Neuronal stem cell (in vitro differentiated cells): ENCODE results near the gene TMC1.

Experiments used
- DNase-seq: peaks from one replicate; pipeline ENCODE4 v3.0.0-alpha.2; 2013; ENCODE audit warnings: low spot score
- H2AFZ ChIP-seq: one replicate; pipeline ENCODE4 v1.6.1; 2013; ENCODE audit warnings: mild to moderate bottlenecking, low read length, inconsistent platforms
- H2AK5ac ChIP-seq: 2 replicates; pipeline ENCODE4 v1.6.1; 2013; ENCODE audit warnings: low read depth, mild to moderate bottlenecking, inconsistent platforms, low read length, moderate library complexity, mixed read lengths
- H2BK120ac ChIP-seq: 2 replicates; pipeline ENCODE4 v1.6.1; 2013; ENCODE audit warnings: low read depth, mild to moderate bottlenecking, inconsistent platforms, low read length, moderate library complexity, mixed read lengths
- H2BK12ac ChIP-seq: one replicate; pipeline ENCODE4 v1.6.1; 2013; ENCODE audit warnings: low read length, inconsistent platforms
- H2BK15ac ChIP-seq: 2 replicates; pipeline ENCODE4 v1.6.1; 2013; ENCODE audit warnings: mild to moderate bottlenecking, low read length, inconsistent platforms, mixed read lengths
- H2BK5ac ChIP-seq: one replicate; pipeline ENCODE4 v1.6.1; 2013; ENCODE audit warnings: inconsistent platforms, mild to moderate bottlenecking, low read length, moderate library complexity
- H3K14ac ChIP-seq: one replicate; pipeline ENCODE4 v1.6.1; 2013; ENCODE audit warnings: low read length, inconsistent platforms
- H3K18ac ChIP-seq: 2 replicates; pipeline ENCODE4 v1.6.1; 2013; ENCODE audit warnings: low read length, inconsistent platforms
- H3K23ac ChIP-seq: 2 replicates; pipeline ENCODE4 v1.6.1; 2013; ENCODE audit warnings: low read depth, mild to moderate bottlenecking, mixed read lengths, low read length, inconsistent platforms; ENCODE audit not compliant: poor library complexity
- H3K27ac ChIP-seq: replicated peaks from 3 replicates; pipeline ENCODE4 v1.5.1; 2013; ENCODE audit warnings: low read length, inconsistent platforms
- H3K27me3 ChIP-seq, 3 experiments: 2 replicates each; pipeline ENCODE4 v1.6.1; 2013; ENCODE audit warnings: low read length in 3 of 3, mild to moderate bottlenecking in 2 of 3, inconsistent platforms in 1 of 3, low read depth in 1 of 3, mixed read lengths in 1 of 3, moderate library complexity in 1 of 3; ENCODE audit not compliant: control insufficient read depth in 3 of 3, insufficient read depth in 3 of 3
- H3K36me3 ChIP-seq, 2 donors: replicated peaks in 1 of 2; 2 replicates each; pipeline ENCODE4 v1.6.1; 2013; ENCODE audit warnings: low read length in 2 of 2; ENCODE audit not compliant: control insufficient read depth in 2 of 2, insufficient read depth in 2 of 2
- H3K4ac ChIP-seq: 2 replicates; pipeline ENCODE4 v1.6.1; 2013; ENCODE audit warnings: inconsistent platforms, mild to moderate bottlenecking, low read length, moderate library complexity
- H3K4me1 ChIP-seq, 2 donors: 1 replicate in 1 of 2; 2 replicates in 1 of 2; pipeline ENCODE4 v1.6.1; 2013; ENCODE audit warnings: low read length in 2 of 2, low read depth in 1 of 2; ENCODE audit not compliant: control insufficient read depth in 2 of 2, insufficient read depth in 1 of 2
- H3K4me2 ChIP-seq: one replicate; pipeline ENCODE4 v1.6.1; 2013; ENCODE audit warnings: mild to moderate bottlenecking, low read length, inconsistent platforms; ENCODE audit not compliant: insufficient read depth, poor library complexity, severe bottlenecking
- H3K4me3 ChIP-seq, 2 donors: 2 replicates each; pipeline ENCODE4 v1.5.1; 2013; ENCODE audit warnings: low read length in 2 of 2, mild to moderate bottlenecking in 2 of 2, inconsistent platforms in 1 of 2, moderate library complexity in 1 of 2
- H3K79me1 ChIP-seq: one replicate; pipeline ENCODE4 v1.6.1; 2013; ENCODE audit warnings: low read depth, mild to moderate bottlenecking, inconsistent platforms, low read length, moderate library complexity
- H3K9ac ChIP-seq: one replicate; pipeline ENCODE4 v1.6.1; 2013; ENCODE audit warnings: mild to moderate bottlenecking, low read depth, low read length, inconsistent platforms; ENCODE audit not compliant: poor library complexity
- H3K9me3 ChIP-seq, 2 donors: replicated peaks in 1 of 2; 2 replicates each; pipeline versions ENCODE3 to v1.6.1; 2013; ENCODE audit warnings: low read length in 2 of 2, mild to moderate bottlenecking in 2 of 2, inconsistent platforms in 1 of 2, low read depth in 1 of 2, mixed read lengths in 1 of 2, moderate library complexity in 1 of 2; ENCODE audit not compliant: control insufficient read depth in 2 of 2, insufficient read depth in 1 of 2
- H4K8ac ChIP-seq: one replicate; pipeline ENCODE4 v1.6.1; 2013; ENCODE audit warnings: low read depth, mild to moderate bottlenecking, inconsistent platforms, low read length, moderate library complexity
- H4K91ac ChIP-seq: one replicate; pipeline ENCODE4 v1.6.1; 2013; ENCODE audit warnings: low read length, low read depth, mild to moderate bottlenecking, inconsistent platforms; ENCODE audit not compliant: poor library complexity
- WGBS, 2 donors: extraction: QIAGEN DNeasy Blood & Tissue Kit; methylation state at CpG; one replicate each; pipeline ENCODE4 v1.1.7; 2013; ENCODE audit warnings: missing lambda C conversion rate in 2 of 2, mixed read lengths in 1 of 2; ENCODE audit not compliant: insufficient read length in 2 of 2, insufficient replicate concordance in 1 of 2; ENCODE audit errors: extremely low coverage in 2 of 2; 5-methylcytosine and 5-hydroxymethylcytosine counted together

TMC1 gene

DNA sequence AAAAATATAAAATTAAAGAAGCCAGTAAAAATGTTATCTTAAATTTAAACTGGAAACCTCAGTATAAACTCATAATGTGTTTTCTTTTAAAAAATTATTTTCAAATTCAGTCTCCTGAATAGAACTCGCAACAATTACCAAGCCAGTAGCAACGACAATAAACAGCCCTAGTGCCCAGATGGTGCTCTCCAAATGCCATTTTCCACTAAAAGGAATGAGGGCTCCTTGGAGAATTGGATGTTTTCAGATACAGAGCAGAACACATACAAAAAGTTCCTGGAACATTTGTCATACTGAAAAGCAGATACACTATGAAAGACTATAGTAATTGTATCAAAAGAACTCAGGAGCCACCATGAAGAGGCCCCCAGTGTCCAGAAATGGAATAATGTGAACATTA, 97.4 kb downstream of the TMC1 start:
- no peaks in the 10 kb centered on the region for H3K27me3 ChIP-seq
- H3K14ac ChIP-seq: no peak overlapping the region
- DNase-seq: no peak
- H3K36me3 ChIP-seq: no peaks in the 10 kb centered on the region
- no peak overlapping the region for H3K18ac ChIP-seq
- no peak overlapping the region for H2BK120ac ChIP-seq
- H3K79me1 ChIP-seq: no peaks in the 10 kb centered on the region
- H3K4ac ChIP-seq: no peak overlapping the region
- H2BK12ac ChIP-seq: no peak overlapping the region
- H2BK5ac ChIP-seq: no peak overlapping the region
- H3K9me3 ChIP-seq: peaks cover 1 to 4% of the 10 kb centered on the region in 2 donors
- H3K27ac ChIP-seq: no peak overlapping the region
- no CpG with 5 or more reads among the region's 2 CpGs for WGBS, 2 donors
- no peak overlapping the region for H3K9ac ChIP-seq
- H4K91ac ChIP-seq: no peak overlapping the region
- H2BK15ac ChIP-seq: no peak overlapping the region
- H3K4me2 ChIP-seq: no peak overlapping the region
- no peak overlapping the region for H2AFZ ChIP-seq
- no peak overlapping the region for H4K8ac ChIP-seq
- no peaks in the 10 kb centered on the region for H3K4me1 ChIP-seq
- H3K4me3 ChIP-seq: no peak overlapping the region
- no peak overlapping the region for H3K23ac ChIP-seq
- H2AK5ac ChIP-seq: no peak overlapping the region

DNA sequence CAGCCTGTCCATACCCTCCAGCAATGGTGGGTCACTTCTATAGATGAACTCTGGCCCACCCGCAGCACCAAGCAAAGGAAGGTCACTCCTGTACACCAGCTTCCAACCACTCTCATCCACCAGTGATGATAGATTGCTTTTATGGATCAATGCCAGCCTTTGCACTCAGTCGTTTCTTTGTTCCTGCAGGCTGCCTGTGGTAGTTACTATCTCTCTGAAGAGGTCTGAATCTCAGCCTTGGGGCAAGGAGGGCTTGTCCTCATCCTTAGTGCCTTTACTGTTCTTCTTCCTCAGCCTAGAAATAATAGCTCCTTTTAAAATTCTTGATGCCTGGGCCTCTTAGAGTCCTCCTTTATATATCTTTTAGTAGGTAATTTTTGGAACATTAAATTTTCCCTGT, 100.8 kb downstream of the TMC1 start:
- Histone ChIP-seq H2BK12ac (no peak overlapping the region), H3K36me3 (no peaks in the 10 kb centered on the region), H3K4me2 (no peak overlapping the region), H3K27ac (no peak overlapping the region), H3K4me1 (peaks cover 3 to 11% of the 10 kb centered on the region in 2 donors), H4K8ac (no peak overlapping the region), H2AK5ac (no peak overlapping the region), H3K9ac (no peak overlapping the region), H3K4me3 (no peak overlapping the region), H3K27me3 (no peaks in the 10 kb centered on the region), H3K23ac (no peak overlapping the region), H3K4ac (no peak overlapping the region), H2AFZ (no peak overlapping the region), H2BK5ac (no peak overlapping the region), H3K14ac (no peak overlapping the region), H4K91ac (no peak overlapping the region), H3K18ac (no peak overlapping the region), H2BK15ac (no peak overlapping the region), H3K79me1 (no peaks in the 10 kb centered on the region), H2BK120ac (no peak overlapping the region), H3K9me3 (peaks cover 5 to 8% of the 10 kb centered on the region in 2 donors)
- WGBS, 2 donors: no CpG with 5 or more reads among the region's 2 CpGs
- DNase-seq: no peak

DNA sequence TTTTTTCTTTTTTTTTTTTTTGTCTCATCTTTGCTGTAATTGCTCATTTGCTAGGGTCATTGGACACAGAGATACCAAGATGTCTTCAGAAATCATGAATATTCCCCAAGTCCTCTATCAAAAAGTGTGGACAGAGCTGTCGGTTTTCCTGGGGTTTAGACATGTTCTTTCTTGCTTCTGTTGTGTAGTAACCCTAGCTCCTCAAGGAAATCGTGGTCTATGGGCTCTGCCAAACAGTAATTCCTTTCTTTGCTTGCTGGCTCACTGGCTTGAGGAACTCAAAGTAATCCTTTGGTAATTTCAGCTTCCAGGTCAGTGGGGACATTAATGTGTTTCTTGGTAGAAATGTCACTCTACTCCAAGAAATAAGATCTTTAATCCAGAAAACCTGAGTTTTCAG, 101.7 kb downstream of the TMC1 start:
- Histone ChIP-seq H2BK120ac (no peak overlapping the region), H4K91ac (no peak overlapping the region), H3K4ac (no peak overlapping the region), H3K23ac (no peak overlapping the region), H3K27ac (no peak overlapping the region), H2AK5ac (no peak overlapping the region), H4K8ac (no peak overlapping the region), H3K9me3 (peaks cover 5 to 8% of the 10 kb centered on the region in 2 donors), H2AFZ (no peak overlapping the region), H3K27me3 (no peaks in the 10 kb centered on the region), H3K4me3 (no peak overlapping the region), H3K36me3 (no peaks in the 10 kb centered on the region), H3K9ac (no peak overlapping the region), H2BK15ac (no peak overlapping the region), H3K4me2 (no peak overlapping the region), H2BK5ac (no peak overlapping the region), H2BK12ac (no peak overlapping the region), H3K18ac (no peak overlapping the region), H3K4me1 (peaks cover 9 to 20% of the 10 kb centered on the region in 2 donors), H3K79me1 (no peaks in the 10 kb centered on the region), H3K14ac (no peak overlapping the region)
- WGBS, 2 donors: no CpG with 5 or more reads among the region's 2 CpGs
- DNase-seq: no peak

GRCh38 chr9:72627147-72627546, 105.7 kb downstream of the TMC1 start:
- Histone ChIP-seq H3K4me1 (peaks cover 11 to 22% of the 10 kb centered on the region in 2 donors), H2BK5ac (no peak overlapping the region), H2BK12ac (no peak overlapping the region), H3K27ac (peak overlapping the region; percentile 68), H3K79me1 (no peaks in the 10 kb centered on the region), H3K4ac (no peak overlapping the region), H3K4me2 (peak overlapping the region; percentile 19), H2AFZ (peak overlapping the region; percentile 49), H3K36me3 (no peaks in the 10 kb centered on the region), H3K14ac (no peak overlapping the region), H3K18ac (no peak overlapping the region), H3K27me3 (no peaks in the 10 kb centered on the region), H4K91ac (no peak overlapping the region), H3K9me3 (peaks cover 5 to 6% of the 10 kb centered on the region in 2 donors), H3K9ac (no peak overlapping the region), H3K4me3 (no peak overlapping the region), H2BK120ac (no peak overlapping the region), H3K23ac (no peak overlapping the region), H2BK15ac (no peak overlapping the region), H2AK5ac (no peak overlapping the region), H4K8ac (no peak overlapping the region)
- no CpG with 5 or more reads among the region's 2 CpGs for WGBS, 2 donors
- peak; percentile 38 for DNase-seq
